NCI-H2227 treated with DMSO at 0.1 percent for 48 hours (cell line): Measurements from ENCODE around the gene LAMA3.

Experiments used
- DNase-seq: peaks from one replicate; lab custom pipeline; 2025; lab: John Stamatoyannopoulos, UW

Gene LAMA3

DNA sequence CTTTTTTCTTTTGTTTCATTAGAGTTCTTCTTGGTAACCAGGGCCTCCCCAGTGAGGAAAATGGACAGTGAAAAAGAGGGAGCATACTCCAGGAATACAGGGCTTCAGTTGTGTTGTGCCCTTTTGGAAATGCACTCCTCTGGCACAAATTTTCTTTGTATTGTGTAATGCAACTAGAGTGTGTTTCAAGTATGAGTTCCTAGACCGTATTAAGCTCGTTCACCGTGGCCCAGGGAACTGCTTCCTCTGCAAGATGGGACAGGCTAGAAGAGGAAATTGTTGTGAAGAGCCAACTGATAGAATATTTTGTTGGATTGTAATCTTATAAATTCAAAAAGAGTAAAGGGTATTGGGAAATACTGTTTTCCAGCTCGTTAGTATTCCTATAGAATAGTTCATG is 188.1 kb downstream of the LAMA3 start:
- no peak for DNase-seq

DNA sequence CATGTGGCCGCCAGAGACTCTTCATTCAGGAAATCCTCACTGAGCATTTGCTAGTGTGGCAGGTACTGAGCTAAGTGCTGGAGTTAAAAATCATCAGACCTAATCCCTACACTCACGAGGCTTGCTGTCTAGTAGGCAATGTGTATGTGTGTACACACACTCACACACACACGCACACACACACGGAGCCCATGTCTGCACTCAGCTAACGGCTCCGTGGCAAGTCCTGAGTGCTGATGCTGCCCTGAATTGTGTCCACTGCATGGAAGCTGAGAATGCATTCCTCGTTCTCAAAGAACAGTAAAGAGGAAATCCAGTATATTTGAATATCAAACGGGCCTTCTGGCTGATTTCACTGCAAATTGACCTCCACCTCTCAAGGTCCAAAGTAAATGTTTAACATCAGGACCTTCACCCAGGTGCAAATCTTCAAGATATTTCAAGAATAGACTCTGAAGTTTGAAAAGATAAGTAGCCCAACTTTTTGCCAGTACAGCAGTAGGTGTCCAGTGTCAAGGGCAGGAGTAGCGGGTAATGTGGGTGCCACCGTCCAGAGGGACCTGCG is 189.2 kb downstream of the LAMA3 start:
- no peak for DNase-seq

GRCh38 chr18:23879126-23879525 is 189.9 kb downstream of the LAMA3 start:
- no peak for DNase-seq

DNA sequence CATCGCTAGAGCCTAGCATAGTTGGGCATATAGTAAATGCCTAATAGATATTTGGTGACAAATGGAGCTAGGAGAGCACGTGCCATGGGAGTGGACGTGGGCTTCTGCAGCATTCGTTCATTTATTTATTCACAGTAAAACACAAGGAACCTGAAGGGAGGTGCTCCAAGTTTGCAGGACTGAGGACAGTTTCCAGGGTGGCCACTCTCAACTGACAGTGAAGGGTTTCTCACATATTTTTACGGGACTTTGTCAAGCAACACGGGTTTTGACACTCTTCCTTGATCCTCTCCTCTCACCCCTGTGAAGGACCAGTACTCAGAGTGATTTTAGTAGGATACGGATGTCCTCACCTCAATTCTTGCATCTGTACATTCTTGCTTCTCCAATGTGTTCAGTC is 190.3 kb downstream of the LAMA3 start:
- DNase-seq: no peak

- no peak for DNase-seq
These were observed 190.8 kb downstream of the LAMA3 start for GRCh38 chr18:23879966-23880565.

GRCh38 chr18:23880931-23881617 is 191.8 kb downstream of the LAMA3 start:
- DNase-seq: no peak

DNA sequence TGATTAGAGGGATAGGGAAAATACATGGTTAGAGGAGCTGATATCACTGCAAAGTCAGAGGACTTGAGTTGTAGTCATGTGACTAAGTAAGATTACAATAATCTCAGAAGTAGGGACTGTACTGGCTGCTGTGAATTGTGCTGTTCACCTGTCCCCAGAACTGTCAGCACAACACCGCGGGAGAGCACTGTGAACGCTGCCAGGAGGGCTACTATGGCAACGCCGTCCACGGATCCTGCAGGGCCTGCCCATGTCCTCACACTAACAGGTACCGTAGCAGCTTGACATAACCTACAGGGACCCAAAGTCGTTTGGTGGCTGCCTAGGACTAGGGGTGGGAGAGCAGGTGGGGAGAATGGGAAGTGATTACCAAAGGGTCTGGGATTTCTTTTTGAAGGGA is 192.5 kb downstream of the LAMA3 start:
- DNase-seq: peak; percentile 26

- no peak for DNase-seq
These were observed 193.5 kb downstream of the LAMA3 start for GRCh38 chr18:23882616-23883276.

GRCh38 chr18:23883277-23883790 is 194.1 kb downstream of the LAMA3 start:
- DNase-seq: no peak

GRCh38 chr18:23884681-23885375 is 195.6 kb downstream of the LAMA3 start:
- no peak for DNase-seq

DNA sequence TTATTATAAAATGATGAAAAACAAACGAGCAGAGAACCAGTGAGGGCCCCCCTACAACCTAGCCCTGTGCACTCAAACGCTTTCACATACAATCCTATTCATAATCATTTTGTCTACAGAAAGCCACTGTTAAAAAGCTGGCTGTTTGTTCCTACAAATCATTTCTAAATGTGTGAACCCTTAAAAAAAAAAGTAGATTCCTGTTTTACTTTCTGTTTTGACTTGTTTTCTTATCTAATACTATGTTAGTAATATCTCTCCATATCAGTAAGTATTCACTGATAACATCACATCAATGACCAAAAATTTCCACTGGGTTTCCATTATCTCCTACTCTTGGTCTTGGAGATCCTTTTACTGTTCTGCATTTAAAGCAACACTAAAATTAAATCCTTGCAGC is 196.5 kb downstream of the LAMA3 start:
- no peak for DNase-seq

- DNase-seq: peak; percentile 59
These were observed 197.8 kb downstream of the LAMA3 start for GRCh38 chr18:23887035-23887434.

DNA sequence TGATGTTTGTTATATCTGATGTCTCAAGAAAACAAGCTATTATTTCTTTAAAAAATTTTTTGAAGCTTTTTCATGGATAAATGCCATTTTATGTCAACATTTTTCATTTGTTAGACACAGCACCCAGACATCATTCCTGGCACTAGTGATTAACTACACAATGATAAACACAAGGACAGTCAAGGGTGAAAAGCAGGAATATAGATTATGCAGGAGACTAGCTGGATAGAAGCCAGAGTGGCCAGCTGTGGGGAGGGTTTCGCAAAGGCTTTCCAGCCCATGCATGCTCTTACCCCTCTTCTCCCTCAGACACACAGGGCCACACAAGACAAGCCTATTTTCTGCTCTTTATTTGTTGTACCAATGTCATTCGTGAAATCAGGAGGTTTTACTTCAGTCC is 198.2 kb downstream of the LAMA3 start:
- DNase-seq: peak; percentile 59

DNA sequence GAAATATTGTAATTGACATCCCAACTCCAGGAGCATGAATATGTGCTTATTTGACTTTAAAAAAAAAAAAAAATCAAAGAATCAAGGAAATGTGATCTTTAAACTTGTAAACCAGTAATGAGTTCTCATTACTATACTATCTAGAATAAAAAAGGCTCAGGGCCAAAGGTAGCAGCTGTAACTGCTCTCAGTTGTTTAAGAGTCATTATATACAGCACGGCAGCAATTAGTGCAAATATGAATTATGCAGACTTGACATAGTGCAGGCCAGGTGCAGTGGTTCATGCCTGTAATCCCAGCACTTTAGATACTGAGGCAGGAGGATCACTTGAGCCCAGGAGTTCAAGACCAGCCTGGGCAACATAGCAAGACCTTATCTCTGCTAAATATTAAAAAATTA is 199.6 kb downstream of the LAMA3 start:
- DNase-seq: no peak

GRCh38 chr18:23889907-23890306 is 200.7 kb downstream of the LAMA3 start:
- DNase-seq: no peak

GRCh38 chr18:23890589-23890988 is 201.3 kb downstream of the LAMA3 start:
- DNase-seq: no peak

DNA sequence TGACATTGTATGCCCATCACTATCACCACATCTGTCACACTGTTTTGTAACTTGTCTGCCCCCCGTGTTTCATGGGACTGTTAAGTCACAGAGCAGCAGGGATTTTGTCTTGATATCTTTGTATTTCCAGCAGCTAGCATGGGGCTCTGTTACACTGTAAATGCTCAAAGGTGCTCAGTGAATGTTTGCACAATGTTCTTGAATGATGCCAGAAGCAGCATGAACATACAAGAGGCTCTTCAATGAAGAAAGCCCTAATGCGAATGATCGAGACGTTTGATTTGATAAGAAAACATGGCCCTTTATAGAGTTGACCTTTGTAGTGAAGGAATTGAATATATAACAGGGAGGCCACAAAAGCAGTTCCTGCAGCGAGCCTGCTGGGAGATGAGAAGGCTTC is 204.4 kb downstream of the LAMA3 start:
- no peak for DNase-seq

DNA sequence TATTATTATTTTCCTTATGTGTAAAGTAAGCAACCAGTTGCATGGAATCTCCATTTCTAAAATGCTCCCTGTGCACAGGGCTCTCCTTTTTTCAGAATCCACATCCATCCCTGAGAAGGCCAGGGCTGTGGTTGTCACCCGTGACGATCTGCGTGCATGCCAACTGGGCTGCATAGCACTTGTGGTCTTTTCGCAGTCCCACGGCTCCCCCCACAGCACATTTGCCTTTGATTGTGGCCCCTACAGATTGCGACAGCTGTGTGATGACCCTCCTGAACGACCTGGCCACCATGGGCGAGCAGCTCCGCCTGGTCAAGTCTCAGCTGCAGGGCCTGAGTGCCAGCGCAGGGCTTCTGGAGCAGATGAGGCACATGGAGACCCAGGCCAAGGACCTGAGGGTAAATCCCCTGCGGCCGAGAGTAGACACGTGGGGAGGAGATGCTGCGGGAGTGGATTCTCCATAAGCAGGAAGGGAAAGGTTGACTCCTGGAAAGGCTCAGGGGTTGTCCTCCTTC is 205.5 kb downstream of the LAMA3 start:
- DNase-seq: no peak

- no peak for DNase-seq
These were observed 208.0 kb downstream of the LAMA3 start for GRCh38 chr18:23897291-23897690.

- DNase-seq: no peak
These were observed 208.5 kb downstream of the LAMA3 start for GRCh38 chr18:23897733-23898132.

GRCh38 chr18:23900994-23901393 is 211.7 kb downstream of the LAMA3 start:
- no peak for DNase-seq

DNA sequence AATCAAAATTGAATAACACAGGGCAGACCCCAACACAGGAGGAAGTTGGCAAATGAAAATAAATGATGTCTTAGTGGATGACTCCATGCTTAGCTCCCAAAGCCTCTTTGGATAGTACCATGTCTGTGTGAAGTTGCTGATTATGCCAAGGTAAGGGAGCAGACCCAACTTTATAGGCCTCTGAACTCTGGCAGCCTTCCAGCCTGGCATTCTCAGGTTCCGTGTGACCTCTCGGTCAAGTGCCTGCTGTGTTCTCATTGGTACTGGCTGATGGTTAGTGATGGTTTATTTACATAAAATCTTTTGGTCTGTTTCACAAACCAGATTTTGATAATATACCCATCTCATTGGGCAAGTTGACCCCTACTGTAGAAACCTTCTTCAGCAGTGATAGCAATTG is 213.1 kb downstream of the LAMA3 start:
- DNase-seq: no peak
